COLO829 (cell line): ENCODE results near the gene ADIPOR2.
"Not testable (repeated sequence)": the region's sequence is repeated elsewhere in the genome, so short reads cannot be mapped to it uniquely, and the experiment has no call there.

Source experiments
- DNase-seq: peaks from one replicate; pipeline ENCODE4 v3.0.0; 2012; ENCODE audit warnings: low spot score

Gene ADIPOR2

DNA sequence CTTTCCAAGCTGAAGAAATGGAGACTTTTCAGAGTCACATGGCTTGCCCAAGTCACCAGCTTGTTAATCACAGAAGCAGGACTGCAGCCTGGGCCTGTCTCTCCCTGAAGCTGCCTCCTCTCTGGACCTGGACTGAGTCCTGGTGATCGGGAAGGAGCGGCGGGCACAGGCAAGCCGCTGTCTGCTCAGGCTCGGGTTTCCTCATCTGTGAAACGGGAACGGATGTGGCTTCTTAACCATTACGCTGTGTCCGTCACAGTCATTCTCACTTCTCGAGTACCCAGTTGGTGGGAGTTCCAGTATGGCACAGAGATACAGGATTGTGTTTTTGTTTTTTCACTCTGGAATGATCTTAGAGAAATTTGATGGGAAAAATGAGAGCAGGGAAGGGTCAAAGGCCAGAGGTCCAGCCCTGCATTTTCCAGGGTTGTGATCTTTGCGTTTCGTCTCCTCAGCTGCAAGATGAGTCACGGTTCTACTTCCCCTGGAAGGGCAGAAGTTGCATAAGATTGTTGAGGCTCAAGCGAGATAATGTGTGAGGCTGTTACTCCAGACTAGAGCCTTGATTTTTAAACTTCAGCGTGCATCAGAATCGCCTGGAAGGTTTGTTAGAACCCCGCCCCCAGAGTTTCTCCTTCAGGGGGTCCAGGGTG is 121.9 kb downstream of the ADIPOR2 start:
- no peak for DNase-seq

DNA sequence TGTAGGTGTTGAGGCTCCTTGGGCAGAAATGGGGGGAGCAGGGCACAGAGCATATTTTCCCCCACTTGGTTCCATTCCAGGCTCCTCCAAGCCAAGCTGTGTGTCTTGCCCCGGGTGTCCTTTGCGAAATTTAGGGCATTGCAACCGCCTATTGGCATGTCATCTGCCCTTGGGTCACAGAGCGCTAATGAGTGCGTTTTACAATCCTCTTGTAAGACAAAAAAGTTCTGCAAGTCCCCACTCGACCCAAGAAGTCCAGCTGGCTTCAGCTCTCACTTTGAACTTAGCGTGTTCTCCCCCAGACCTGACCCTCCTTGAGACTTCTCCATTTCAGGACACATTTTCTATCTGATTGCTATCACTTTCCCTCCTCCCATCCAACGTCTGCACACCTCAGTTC is 123.4 kb downstream of the ADIPOR2 start:
- DNase-seq: no peak

GRCh38 chr12:1815108-1815507 is 124.2 kb downstream of the ADIPOR2 start:
- DNase-seq: no peak

DNA sequence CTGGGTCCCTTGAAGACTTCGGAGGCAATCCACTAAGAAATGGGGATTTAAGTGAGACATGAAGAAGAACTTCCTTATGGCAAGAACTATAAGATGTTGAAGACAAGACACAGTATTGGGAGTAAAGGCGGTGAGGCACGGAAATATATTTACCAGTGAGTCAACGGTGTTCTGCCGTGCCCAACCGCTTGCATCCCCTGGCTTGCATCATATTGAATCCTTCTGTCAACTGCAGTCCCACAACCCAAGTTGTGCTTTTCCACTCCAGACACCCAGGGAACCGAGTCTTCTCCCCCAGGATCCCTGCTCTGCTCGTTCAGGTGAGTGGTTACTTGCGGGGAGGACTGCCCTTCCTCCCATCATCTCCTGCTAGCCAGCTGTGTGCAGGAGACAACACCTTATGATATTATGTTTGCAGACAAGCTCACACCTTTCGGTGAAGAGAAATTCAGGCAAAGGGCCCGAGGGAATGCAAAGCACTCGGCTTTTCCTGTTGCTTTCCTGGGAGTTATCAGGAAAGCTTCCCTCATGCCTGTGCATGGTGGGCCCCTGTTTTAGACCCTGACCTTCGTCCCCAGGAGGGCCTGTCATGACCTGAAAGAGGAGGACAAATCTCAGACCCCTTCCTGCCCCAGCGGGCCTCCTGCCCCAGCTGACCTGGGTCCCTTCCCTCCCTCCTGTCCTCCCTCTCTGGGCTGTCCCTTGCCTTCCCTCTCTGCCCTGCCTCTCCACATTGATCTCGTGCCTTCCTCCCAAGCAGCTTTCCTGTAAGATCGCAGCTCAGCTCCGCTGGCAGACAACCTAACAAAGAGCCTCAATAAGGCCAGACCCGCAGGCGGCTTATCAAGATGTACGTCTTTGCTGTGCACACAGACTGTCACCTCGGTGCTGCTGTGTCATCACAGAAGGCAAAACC is 125.2 kb downstream of the ADIPOR2 start:
- no peak for DNase-seq

GRCh38 chr12:1816730-1817348 is 126.0 kb downstream of the ADIPOR2 start:
- no peak for DNase-seq

DNA sequence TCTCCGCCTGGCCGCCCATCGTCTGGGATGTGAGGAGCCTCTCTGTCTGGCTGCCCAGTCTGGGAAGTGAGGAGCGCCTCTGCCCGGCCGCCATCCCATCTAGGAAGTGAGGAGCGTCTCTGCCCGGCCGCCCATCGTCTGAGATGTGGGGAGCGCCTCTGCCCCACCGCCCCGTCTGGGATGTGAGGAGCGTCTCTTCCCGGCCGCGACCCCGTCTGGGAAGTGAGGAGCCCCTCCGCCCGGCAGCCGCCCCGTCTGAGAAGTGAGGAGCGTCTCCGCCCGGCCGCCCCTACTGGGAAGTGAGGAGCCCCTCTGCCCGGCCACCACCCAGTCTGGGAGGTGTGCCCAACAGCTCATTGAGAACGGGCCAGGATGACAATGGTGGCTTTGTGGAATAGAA is 127.1 kb downstream of the ADIPOR2 start:
- DNase-seq: not testable (repeated sequence)

GRCh38 chr12:1819050-1819449 is 128.2 kb downstream of the ADIPOR2 start:
- DNase-seq: no peak

DNA sequence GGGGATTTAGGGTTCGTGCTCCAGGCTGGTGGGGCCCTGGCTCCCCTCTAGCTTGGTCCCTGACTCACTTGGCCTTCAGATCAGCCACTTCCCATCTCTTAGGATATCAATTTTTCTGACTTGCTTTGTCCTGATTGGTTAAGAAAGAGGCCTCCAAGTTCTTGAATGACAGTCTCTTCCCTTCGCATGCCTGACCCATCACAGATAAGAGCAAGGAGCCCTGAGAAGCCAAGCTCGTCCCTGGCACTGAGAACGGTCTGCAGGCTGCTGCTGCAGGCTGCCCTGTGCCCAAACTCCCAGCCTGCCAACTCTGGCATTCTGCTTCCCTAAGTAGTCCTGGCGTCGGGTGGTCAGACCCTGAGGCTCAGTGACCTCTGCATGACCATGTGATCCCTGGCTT is 128.7 kb downstream of the ADIPOR2 start:
- no peak for DNase-seq

DNA sequence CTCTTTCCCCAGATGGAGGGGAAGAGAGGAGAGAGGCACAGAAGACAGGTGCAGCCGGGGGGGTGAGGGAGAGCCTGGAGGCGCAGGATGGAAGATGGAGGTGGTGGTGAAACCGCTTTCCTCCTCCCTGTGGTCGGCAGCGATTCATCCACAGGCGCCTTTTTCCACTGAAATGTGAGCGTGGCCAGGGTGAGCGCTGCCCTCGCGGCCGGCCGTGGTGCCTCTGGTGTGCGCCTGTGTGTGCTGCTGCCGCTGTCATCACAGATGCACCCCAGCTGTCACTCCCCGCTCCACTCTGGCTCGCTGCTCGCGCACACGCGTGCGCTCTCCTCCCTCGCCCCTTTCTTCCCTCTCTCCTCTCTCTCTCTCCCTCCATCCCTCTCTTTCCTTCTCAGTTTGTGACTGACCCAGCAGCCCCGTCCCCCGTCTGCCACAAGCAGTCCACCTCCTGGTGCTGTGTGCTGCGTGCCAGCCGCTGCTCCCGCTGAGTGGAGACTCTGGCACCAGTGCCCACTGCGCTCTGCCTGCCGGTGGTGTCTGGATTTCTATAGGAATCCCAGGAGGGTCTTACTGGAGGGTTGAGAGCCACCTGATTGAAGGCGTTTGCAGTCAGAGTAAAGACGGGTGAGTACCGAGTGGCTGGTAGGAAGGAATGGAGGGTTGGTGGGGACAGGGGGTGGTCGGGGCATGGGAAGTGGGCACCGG is 129.5 kb downstream of the ADIPOR2 start, which contains the start of gene LRTM2:
Gene LRTM2, plus strand, starts transcription at position 375 of the 705 bp plus-strand sequence. CDS start 7,584 bp downstream, outside the sequence.
- no peak for DNase-seq

DNA sequence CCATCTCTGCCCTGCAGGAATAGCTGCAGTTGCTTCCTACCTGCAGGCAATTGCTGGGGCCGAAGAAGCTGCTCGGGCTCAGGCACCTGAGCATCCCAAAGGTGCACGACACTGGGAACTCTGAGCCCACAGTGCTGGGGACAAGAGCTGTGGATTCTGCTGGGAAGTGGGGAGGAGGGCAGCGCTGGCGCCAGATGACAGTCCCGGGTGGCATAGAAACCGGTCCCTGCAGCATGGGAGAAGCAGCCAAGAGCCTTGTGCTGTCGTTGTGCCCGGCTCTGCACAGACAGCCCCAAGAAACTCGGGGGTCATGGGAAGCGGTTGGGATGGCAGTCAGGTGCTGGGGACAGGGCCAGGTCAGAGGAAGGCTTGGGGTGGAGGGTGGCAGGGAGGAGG is 130.0 kb downstream of the ADIPOR2 start:
- no peak for DNase-seq

GRCh38 chr12:1821805-1822204 is 130.9 kb downstream of the ADIPOR2 start:
- no peak for DNase-seq

DNA sequence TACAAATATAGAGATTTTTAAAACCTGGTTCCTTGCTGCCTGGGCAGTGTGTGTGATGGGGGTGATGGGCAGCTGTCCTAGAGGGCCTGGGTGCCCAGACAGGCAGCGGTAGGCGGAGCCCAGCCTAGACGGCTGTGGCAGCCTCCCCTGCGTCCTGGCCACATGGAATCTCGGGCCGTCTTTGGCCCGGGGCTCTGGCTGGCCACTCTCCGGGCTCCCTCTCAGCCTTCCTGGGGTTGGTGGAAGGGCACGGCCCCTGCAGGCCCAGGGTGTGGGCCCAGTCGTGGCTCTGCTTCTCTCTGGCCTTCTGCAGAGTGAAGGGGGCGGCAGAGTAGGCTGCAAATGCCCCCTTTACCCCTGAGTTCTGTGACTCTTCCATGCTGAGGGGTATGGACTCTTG is 131.8 kb downstream of the ADIPOR2 start:
- no peak for DNase-seq

DNA sequence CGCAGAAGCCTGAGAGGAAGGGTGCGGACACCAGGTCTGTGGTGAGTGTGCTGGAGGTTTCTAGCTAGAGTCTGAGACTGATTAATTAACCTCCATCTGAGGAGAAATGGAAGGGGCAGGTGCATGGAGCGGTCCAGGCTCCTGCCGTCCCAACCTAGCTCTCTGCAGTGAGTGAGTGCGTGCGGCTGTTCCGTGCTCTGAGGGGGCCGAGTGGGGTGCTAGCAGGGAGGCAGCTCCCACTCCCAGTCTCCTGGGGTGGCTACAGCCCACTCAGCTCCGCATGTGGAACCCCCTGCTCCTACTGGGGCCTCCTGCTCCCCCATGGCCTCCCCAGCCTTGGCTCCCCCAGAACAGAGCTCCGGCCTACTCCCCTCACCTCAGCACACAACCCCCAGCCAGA is 132.4 kb downstream of the ADIPOR2 start:
- DNase-seq: no peak

DNA sequence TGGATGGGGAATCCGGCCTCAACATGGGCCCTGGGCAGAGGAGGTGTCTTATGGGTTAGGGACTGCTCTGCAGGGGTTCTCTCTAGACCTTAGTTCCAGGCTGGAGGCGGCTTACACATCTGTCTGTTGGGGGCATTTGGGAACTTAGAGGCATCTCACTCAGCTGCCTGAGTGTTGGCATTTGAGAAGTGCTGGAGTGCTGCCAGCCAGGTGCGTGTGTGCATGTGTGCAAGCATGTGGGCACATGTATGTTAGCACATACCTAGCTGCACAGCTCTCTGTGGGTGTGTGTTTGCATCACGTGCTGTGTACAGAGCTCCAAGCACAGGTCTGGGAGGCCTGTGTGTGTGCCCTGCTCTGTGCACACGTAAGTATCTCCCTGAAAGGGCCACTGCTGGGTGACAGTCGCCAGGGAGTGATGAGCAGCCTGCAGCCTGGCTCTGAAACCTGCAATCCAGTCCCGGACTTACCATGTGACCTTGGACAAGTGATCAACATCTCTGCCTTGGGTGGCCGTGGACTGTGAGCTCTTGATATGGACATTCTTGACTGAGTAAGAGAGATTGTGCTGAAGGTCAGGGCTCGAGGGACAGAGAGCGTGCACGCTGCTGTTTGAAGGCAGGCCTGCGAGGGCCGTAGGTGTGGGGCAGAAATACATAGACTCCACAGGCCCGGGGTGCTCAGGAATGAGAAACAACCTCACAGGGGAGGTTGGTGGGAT is 134.7 kb downstream of the ADIPOR2 start:
- no peak for DNase-seq

DNA sequence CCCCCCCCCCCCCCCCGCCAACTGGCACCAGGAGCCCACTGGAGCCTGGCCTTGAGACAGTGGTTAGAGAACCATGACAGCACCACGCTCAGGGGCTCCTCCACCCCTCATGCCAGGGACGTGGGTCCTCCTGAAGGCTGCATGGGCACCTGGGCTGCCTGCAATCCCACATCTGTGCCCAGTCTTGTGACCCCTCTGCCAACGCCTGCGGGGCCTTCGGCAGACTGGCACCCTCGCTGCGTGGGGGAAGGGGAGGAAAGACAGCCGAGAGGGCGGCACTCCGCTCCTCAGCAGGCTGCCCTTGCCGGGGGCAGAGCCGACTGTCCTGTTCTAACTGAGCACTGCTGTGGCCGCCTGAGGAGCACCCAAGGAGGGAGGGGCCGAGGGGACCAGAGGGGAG is 135.5 kb downstream of the ADIPOR2 start:
- no peak for DNase-seq

DNA sequence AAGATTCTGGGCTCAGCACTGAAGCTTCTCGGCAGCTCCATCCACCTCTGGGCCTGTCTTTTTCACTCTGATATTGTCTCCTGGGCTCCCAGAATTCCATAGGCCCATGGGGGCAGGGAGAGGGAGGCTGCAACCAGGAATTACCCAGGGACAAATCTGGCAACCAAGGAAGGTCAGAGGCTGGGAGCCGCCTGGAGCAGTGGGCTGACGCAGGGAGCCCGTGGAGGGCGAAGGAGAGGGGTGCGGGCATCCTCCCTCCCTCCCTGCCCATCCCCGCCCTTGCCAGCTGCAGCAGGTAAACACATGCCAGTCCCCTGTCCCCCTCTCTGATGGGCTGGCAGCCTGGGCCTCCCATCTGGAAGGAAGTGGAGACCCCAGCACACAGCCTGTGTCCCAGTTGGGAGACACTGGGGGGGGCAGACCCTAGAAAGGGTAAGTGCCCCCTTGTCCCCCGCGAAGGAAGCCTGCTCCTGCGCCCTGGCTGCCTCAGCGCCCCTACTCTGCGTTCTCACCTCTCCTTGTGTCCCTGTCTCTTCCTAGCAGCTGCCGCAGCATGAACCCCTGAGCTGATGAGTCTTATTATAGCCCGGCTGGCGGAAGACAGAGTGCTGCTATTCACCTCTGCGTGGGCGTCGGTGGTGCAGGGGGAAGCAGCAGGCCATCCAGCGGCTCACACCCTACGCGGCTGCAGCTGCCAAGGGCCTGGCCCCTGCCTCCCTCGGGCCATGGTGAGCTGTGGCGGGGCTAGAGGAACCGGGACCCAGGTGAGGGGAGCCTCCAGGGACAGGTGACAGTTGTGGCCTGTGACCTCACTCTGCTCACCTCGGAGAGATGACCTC is 136.2 kb downstream of the ADIPOR2 start:
- DNase-seq: no peak

DNA sequence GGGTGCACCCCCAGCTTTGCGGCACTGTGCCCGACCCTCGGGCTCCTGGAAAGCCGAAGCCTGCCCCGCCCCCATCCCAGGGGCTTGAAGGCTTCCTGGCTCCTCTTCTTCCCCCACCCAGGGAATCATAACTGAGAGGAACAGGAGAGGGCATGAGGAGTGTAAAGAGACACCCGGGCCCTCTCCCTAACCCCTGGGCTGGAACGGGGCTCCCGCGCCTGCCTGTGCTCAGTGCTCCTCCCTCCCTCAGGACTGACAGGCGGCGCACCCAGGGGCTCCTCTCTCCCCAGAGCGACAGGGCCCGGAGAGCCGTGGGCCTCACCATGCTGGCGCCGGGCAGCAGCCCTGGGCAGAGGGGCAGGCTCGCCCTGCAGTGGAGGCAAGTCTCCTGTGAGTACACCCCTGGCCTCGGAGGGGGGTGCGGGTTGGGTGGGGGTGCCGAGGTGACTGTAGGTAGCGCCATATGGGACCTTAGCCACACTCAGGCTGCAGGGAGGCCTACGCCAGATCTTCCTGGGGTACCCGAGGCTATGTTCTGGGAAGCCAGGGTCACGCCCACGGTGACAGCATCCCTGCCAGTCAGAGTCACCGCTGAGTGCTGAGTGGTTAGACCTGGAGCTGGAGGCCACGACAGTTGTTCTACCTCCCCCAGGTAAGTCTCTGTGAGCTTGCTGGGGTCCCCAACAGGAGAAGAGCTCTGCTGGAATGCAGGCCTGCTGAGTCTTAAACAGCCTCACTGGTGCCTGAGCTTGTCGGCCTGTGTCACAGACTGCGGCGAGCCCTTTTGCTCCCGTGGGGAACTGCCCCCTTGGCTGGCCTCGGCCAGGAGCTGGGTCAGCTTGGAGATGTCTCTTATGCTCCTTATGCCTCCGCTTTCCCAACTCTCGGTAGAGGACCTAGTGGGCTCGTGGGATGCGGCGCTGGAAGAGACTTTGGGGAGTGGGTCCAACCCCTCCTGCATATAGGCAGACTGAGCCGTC is 137.2 kb downstream of the ADIPOR2 start:
- DNase-seq: no peak

DNA sequence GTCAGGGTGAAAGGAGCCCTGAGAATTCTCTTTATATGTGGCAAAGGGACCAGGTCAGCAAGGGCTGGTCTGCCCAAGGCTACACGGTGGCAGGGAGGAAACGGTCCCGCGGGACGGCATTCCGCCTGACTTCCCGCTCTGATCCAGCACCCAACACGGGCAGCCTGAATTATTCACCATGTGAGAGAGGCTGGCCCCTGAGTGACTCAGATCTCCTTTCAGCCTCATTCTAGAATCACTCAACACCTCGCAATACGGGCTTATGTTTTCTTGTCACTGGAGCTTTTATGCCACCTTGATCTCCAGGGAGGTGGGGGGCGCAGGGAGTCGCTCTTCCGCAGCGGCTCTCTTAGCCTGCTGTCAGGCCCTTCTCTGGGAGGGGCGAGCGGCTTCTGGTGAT is 138.0 kb downstream of the ADIPOR2 start:
- no peak for DNase-seq

GRCh38 chr12:1829306-1829900 is 138.5 kb downstream of the ADIPOR2 start:
- no peak for DNase-seq
